ENCODE measurements around the gene LRP8.

The LRP8 gene

GRCh38 chr1:53313556-53313955, 14.3 kb downstream of the LRP8 start:
- no peak for ATAC-seq (replicated peaks; ENCODE audit: extremely low read depth, poor library complexity, severe bottlenecking)
- peaks cover 12% of the 10 kb centered on the region for H3K36me3 Mint-ChIP-seq (ENCODE audit: insufficient read depth)

GRCh38 chr1:53311702-53312305, 16.1 kb downstream of the LRP8 start:
- ATAC-seq (replicated peaks; ENCODE audit: extremely low read depth, poor library complexity, severe bottlenecking): no peak
- no peaks in the 10 kb centered on the region for H3K9me3 Mint-ChIP-seq

More at GRCh38 chr1:53313556-53313955, 14.3 kb downstream of the LRP8 start:
- Mint-ChIP-seq H3K27me3 (no peaks in the 10 kb centered on the region), H3K9me3 (no peaks in the 10 kb centered on the region), H3K4me3 (no peak overlapping the region), H3K4me1 (peaks cover 5% of the 10 kb centered on the region), H3K27ac (ENCODE audit: low read depth) (peak overlapping the region; percentile 81)
- DNase-seq (ENCODE audit: low spot score in 2 of 2): no peak

GRCh38 chr1:53310847-53311681, 16.8 kb downstream of the LRP8 start:
- no peak for ATAC-seq (replicated peaks; ENCODE audit: extremely low read depth, poor library complexity, severe bottlenecking)

More at GRCh38 chr1:53311702-53312305, 16.1 kb downstream of the LRP8 start:
- peaks cover 12% of the 10 kb centered on the region for H3K36me3 Mint-ChIP-seq (ENCODE audit: insufficient read depth)
- no peak for DNase-seq (ENCODE audit: low spot score in 2 of 2)
- H3K4me3 Mint-ChIP-seq: no peak overlapping the region
- peaks cover 12% of the 10 kb centered on the region for H3K4me1 Mint-ChIP-seq
- H3K27ac Mint-ChIP-seq (ENCODE audit: low read depth): no peak overlapping the region
- no peaks in the 10 kb centered on the region for H3K27me3 Mint-ChIP-seq

GRCh38 chr1:53309802-53310201, 18.1 kb downstream of the LRP8 start:
- Mint-ChIP-seq H3K27me3 (no peaks in the 10 kb centered on the region), H3K36me3 (ENCODE audit: insufficient read depth) (peaks cover 10% of the 10 kb centered on the region), H3K4me1 (peaks cover 24% of the 10 kb centered on the region), H3K4me3 (no peak overlapping the region), H3K27ac (ENCODE audit: low read depth) (no peak overlapping the region), H3K9me3 (no peaks in the 10 kb centered on the region)
- ATAC-seq (replicated peaks; ENCODE audit: extremely low read depth, poor library complexity, severe bottlenecking) (no peak), DNase-seq (ENCODE audit: low spot score in 2 of 2) (no peak)

More at GRCh38 chr1:53310847-53311681, 16.8 kb downstream of the LRP8 start:
- Mint-ChIP-seq H3K4me1 (peaks cover 19% of the 10 kb centered on the region), H3K9me3 (no peaks in the 10 kb centered on the region), H3K27ac (ENCODE audit: low read depth) (peak overlapping the region; percentile 61), H3K36me3 (ENCODE audit: insufficient read depth) (peaks cover 10% of the 10 kb centered on the region), H3K27me3 (no peaks in the 10 kb centered on the region), H3K4me3 (no peak overlapping the region)
- no peak for DNase-seq (ENCODE audit: low spot score in 2 of 2)

- Mint-ChIP-seq H3K27ac (ENCODE audit: low read depth) (peak overlapping the region; percentile 70), H3K36me3 (ENCODE audit: insufficient read depth) (peaks cover 10% of the 10 kb centered on the region), H3K9me3 (no peaks in the 10 kb centered on the region), H3K4me1 (peaks cover 24% of the 10 kb centered on the region), H3K4me3 (no peak overlapping the region), H3K27me3 (no peaks in the 10 kb centered on the region)
- ATAC-seq (replicated peaks; ENCODE audit: extremely low read depth, poor library complexity, severe bottlenecking) (no peak), DNase-seq (ENCODE audit: low spot score in 2 of 2) (no peak)
Observed at GRCh38 chr1:53308506-53308905, 19.4 kb downstream of the LRP8 start.

GRCh38 chr1:53307037-53307436, 20.8 kb downstream of the LRP8 start:
- Mint-ChIP-seq H3K27me3 (no peaks in the 10 kb centered on the region), H3K9me3 (no peaks in the 10 kb centered on the region), H3K4me3 (no peak overlapping the region), H3K36me3 (ENCODE audit: insufficient read depth) (peaks cover 8% of the 10 kb centered on the region), H3K27ac (ENCODE audit: low read depth) (peak overlapping the region; percentile 42), H3K4me1 (peaks cover 24% of the 10 kb centered on the region)
- DNase-seq (ENCODE audit: low spot score in 2 of 2) (no peak), ATAC-seq (replicated peaks; ENCODE audit: extremely low read depth, poor library complexity, severe bottlenecking) (no peak)

GRCh38 chr1:53306168-53306567, 21.7 kb downstream of the LRP8 start:
- Mint-ChIP-seq H3K4me1 (peaks cover 19% of the 10 kb centered on the region), H3K27me3 (no peaks in the 10 kb centered on the region), H3K27ac (ENCODE audit: low read depth) (peak overlapping the region; percentile 14), H3K4me3 (no peak overlapping the region), H3K36me3 (ENCODE audit: insufficient read depth) (peaks cover 6% of the 10 kb centered on the region), H3K9me3 (no peaks in the 10 kb centered on the region)
- peak; percentile 49 for ATAC-seq (replicated peaks; ENCODE audit: extremely low read depth, poor library complexity, severe bottlenecking)
- DNase-seq (ENCODE audit: low spot score in 2 of 2): no peak

- no peaks in the 10 kb centered on the region for H3K9me3 Mint-ChIP-seq
- peaks cover 19% of the 10 kb centered on the region for H3K4me1 Mint-ChIP-seq
- H3K36me3 Mint-ChIP-seq (ENCODE audit: insufficient read depth): peaks cover 6% of the 10 kb centered on the region
- ATAC-seq (replicated peaks; ENCODE audit: extremely low read depth, poor library complexity, severe bottlenecking) (no peak), DNase-seq (ENCODE audit: low spot score in 2 of 2) (no peak)
- no peaks in the 10 kb centered on the region for H3K27me3 Mint-ChIP-seq
- peak overlapping the region; percentile 14 for H3K27ac Mint-ChIP-seq (ENCODE audit: low read depth)
- no peak overlapping the region for H3K4me3 Mint-ChIP-seq
Observed at GRCh38 chr1:53305650-53306049, 22.2 kb downstream of the LRP8 start.

GRCh38 chr1:53304527-53304926, 23.3 kb downstream of the LRP8 start:
- no peak overlapping the region for H3K27ac Mint-ChIP-seq (ENCODE audit: low read depth)

GRCh38 chr1:53303726-53304515, 23.9 kb downstream of the LRP8 start:
- ATAC-seq (replicated peaks; ENCODE audit: extremely low read depth, poor library complexity, severe bottlenecking): no peak
- Mint-ChIP-seq H3K4me1 (peaks cover 19% of the 10 kb centered on the region), H3K9me3 (no peaks in the 10 kb centered on the region), H3K4me3 (no peak overlapping the region), H3K27me3 (no peaks in the 10 kb centered on the region), H3K36me3 (ENCODE audit: insufficient read depth) (peaks cover 2% of the 10 kb centered on the region), H3K27ac (ENCODE audit: low read depth) (no peak overlapping the region)
- DNase-seq (ENCODE audit: low spot score in 2 of 2): no peak

More at GRCh38 chr1:53304527-53304926, 23.3 kb downstream of the LRP8 start:
- Mint-ChIP-seq H3K27me3 (no peaks in the 10 kb centered on the region), H3K36me3 (ENCODE audit: insufficient read depth) (peaks cover 4% of the 10 kb centered on the region), H3K9me3 (no peaks in the 10 kb centered on the region), H3K4me3 (no peak overlapping the region), H3K4me1 (peaks cover 19% of the 10 kb centered on the region)
- ATAC-seq (replicated peaks; ENCODE audit: extremely low read depth, poor library complexity, severe bottlenecking) (no peak), DNase-seq (ENCODE audit: low spot score in 2 of 2) (no peak)

GRCh38 chr1:53303243-53303642, 24.6 kb downstream of the LRP8 start:
- Mint-ChIP-seq H3K4me3 (no peak overlapping the region), H3K9me3 (no peaks in the 10 kb centered on the region), H3K27me3 (no peaks in the 10 kb centered on the region), H3K36me3 (ENCODE audit: insufficient read depth) (no peaks in the 10 kb centered on the region), H3K27ac (ENCODE audit: low read depth) (no peak overlapping the region), H3K4me1 (peaks cover 19% of the 10 kb centered on the region)
- DNase-seq (ENCODE audit: low spot score in 2 of 2) (no peak), ATAC-seq (replicated peaks; ENCODE audit: extremely low read depth, poor library complexity, severe bottlenecking) (no peak)

GRCh38 chr1:53299233-53299632, 28.6 kb downstream of the LRP8 start:
- Mint-ChIP-seq H3K36me3 (ENCODE audit: insufficient read depth) (peaks cover 1% of the 10 kb centered on the region), H3K27ac (ENCODE audit: low read depth) (peak overlapping the region; percentile 62), H3K4me1 (peaks cover 22% of the 10 kb centered on the region), H3K9me3 (no peaks in the 10 kb centered on the region), H3K27me3 (no peaks in the 10 kb centered on the region), H3K4me3 (no peak overlapping the region)
- ATAC-seq (replicated peaks; ENCODE audit: extremely low read depth, poor library complexity, severe bottlenecking): no peak
- DNase-seq (ENCODE audit: low spot score in 2 of 2): no peak

Data from central memory CD8-positive, alpha-beta T cell (primary cell).